GM21367 (cell line): ENCODE results near the gene LIF.

Experiments
- ATAC-seq: cut with Tn5 transposase; IDR thresholded peaks from one replicate; pipeline ENCODE4 v1.9.1; 2021; ENCODE audit not compliant: unreplicated experiment

LIF gene

GRCh38 chr22:30245985-30246813 is at the start of gene LIF:
Gene LIF (minus strand): TSS chr22:30246759. CDS start chr22:30246695, 64 bp downstream.
- ATAC-seq: no peak

DNA sequence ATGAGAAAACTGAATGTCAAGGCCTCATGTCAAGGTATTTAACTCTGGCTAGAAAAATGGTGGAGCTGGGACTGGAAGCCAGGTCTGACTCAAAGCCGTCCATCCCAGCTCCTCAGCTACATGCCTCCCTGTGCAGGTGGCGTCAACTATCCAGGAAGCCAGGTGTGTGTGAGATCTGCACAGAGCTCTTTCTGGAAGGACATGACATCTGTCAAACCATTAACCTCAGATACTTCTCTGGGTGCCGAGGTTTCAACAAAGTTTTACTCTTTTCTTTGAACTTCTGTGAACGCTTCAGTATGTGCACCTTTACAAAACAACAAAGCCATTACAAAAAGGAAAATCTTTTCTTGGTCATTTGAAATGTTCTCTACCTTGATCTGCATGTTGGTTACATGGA is 49.8 kb upstream of the LIF start:
- no peak for ATAC-seq

- ATAC-seq: no peak
These were observed 49.0 kb upstream of the LIF start for GRCh38 chr22:30295576-30295975.

DNA sequence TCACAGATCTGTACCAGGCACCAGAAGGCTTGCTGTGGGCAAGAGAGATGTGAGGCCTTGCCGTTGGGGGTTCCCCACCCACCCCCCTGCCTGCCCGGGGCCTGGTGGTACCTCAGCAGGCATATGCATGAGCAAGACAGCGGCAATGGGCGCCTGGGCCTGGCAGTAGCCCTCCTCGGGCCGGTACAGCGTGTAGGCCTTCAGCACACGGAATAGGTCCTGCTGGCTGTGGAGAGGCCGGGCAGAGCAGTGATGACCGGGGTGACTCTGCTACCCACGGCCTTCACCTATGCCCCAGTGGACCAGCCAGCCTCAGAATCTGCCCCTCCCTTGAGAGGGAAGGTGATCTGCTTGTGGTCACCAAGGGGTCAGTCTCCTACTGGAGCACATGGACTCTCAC is 48.3 kb upstream of the LIF start:
- ATAC-seq: no peak

- ATAC-seq: no peak
These were observed 47.5 kb upstream of the LIF start for GRCh38 chr22:30294066-30294465.

- ATAC-seq: no peak
These were observed 46.5 kb upstream of the LIF start for GRCh38 chr22:30293026-30293425.

GRCh38 chr22:30292069-30292970 is 45.8 kb upstream of the LIF start:
- no peak for ATAC-seq

DNA sequence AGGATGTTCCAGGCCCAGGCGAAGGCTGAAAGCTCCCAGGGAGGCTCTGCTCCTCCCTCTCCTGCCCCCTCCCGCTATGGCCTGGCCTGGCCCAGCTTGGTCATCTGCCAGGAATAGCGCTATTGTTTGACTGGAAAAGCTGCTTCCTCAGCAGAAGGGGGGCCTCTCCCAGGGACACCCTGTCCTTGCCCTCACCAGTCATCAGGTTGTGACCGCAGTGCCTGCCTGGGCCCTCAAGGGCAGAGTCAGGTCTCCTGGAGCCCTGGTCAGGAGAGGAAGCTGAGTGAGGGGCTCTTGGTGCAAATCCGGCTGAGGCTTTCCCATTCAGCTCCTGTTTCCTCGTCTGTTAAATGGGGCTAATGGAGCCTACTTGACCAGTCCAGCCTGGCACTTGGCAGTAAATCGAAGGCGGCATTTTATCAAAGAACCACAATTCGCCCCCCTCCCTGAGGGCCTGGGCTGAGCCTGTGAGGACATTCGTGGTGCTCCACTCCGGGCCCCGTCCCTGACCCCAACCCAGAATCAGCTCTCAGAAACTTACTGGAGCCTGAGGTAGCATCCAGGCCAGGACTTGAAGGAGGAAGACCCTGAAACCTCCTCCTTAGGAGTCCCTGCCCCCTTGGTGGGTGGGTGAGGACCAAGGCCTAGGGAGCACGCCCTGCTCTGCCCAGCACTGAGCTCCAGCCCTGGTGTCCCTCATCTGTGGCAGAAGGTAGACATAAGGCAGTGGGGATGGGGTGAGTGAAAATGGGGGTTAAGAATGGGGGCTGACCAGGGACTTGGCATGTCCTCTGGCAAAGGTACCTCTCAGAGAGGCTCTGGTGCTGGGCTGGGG is 44.7 kb upstream of the LIF start:
- ATAC-seq: no peak

DNA sequence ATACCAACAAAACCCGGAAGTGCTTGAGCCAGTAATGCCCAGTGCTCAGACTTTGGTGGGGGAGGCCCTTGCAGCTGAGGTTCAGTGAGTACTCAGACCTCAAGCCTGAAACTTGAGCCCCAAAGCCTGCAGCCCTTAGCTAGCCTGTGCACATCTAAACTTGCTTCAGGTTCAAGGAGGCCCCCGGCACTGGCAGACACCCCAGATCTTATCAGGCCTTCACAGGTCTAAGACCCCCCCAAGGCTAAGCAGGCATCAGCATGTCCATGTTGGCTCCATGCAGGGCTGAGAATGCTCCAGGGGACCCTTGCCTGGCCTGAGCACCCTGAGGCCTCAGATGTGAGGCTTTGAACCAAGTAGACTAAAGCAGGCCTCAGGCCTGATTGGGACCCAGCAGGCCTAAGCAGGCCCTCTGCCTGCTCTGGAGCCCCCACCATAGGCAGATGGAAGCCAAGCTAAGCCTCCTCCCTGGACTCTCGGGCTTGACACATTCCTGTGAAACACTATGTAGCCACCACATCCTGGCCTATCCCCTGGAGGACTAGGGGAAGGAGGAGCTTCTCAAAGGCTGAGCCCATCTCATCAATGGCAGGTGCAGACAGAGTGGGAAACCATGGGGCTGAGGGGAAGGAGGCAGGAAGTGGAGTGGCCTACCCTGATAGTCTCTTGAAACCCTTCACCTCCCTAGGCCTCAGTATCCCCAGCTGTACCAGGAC is 43.9 kb upstream of the LIF start:
- ATAC-seq: no peak

GRCh38 chr22:30289980-30290313 is 43.4 kb upstream of the LIF start:
- no peak for ATAC-seq

DNA sequence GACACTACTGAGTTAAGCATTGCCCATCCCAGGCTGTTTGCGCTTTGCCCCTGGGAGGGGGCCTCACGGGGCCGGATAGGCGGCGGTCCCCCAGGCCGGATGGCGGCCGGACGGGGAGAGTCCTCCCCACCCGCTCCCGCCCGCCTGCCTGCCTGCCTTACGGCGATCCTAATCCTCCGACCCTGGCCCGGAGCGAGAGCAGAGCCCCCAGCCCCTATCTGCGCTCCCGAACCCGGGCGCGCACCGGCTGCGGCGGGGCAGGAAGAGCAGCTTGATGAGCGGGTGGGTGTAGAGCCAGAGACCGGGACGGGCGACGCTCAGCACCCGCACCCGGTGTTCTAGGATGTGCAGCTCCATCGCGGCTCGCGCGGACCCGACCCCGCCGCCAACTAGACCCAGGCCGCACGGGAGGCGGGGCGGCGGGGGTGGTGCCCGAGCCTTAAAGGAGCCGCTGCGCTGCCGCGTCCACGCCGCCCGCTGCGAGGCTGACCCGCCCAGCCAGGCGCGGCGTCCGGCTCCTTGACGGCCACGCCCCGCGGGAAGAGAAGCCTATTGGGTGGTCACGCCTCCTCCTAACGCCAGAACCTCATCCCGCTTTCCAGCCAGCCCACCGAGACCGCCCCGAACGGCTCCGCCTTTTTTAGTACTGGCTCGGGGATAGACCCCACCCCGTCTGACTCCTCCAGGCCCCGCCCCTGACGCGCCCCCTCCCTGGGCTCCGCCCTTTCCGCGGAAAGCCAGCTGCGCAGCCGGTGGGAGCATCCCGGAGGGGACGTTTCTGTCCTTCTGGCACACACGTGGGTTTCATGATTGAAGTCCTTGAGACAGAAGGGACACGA is 42.8 kb upstream of the LIF start, which contains the start of gene CASTOR1:
TSS of gene CASTOR1 (minus strand) at position 365 of the 839 bp plus-strand sequence. CDS start at position 357, 8 bp downstream.
- ATAC-seq: peak; percentile 45

DNA sequence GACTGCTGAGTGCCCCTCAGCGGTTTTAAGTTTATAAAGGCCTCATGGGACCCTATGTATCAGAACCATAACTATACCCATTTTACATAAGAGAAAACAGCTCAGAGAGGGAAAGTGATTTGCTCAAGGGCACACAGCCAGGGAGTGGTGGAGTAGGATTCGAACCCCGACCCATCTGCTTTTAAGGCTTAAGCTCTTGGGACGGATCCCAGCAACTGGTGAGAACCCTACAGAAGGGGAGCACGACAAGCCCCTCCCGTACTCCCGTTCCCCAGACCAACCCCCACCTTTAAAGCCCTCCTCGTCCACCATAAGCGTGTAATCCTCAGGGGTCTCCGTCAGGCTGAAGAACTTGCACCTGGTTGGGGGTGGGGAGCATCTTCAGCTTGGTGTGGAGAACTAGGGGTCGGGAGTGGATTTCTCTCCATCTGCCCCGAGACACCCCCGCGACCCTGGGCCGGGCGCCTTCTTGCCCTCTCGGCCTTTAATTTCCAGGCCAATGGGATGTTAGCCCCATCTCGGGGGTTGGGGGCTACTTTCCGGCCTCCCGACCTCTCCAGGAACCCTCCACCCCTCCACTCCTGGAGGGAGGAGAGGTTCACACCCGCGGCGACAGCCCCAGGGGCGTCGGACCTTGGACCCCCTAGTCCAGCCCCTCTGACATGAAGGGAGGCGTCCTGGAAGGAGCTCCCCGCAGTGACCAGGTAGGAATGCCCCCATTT is 42.0 kb upstream of the LIF start:
- no peak for ATAC-seq

- no peak for ATAC-seq
These were observed 41.3 kb upstream of the LIF start for GRCh38 chr22:30287648-30288418.

DNA sequence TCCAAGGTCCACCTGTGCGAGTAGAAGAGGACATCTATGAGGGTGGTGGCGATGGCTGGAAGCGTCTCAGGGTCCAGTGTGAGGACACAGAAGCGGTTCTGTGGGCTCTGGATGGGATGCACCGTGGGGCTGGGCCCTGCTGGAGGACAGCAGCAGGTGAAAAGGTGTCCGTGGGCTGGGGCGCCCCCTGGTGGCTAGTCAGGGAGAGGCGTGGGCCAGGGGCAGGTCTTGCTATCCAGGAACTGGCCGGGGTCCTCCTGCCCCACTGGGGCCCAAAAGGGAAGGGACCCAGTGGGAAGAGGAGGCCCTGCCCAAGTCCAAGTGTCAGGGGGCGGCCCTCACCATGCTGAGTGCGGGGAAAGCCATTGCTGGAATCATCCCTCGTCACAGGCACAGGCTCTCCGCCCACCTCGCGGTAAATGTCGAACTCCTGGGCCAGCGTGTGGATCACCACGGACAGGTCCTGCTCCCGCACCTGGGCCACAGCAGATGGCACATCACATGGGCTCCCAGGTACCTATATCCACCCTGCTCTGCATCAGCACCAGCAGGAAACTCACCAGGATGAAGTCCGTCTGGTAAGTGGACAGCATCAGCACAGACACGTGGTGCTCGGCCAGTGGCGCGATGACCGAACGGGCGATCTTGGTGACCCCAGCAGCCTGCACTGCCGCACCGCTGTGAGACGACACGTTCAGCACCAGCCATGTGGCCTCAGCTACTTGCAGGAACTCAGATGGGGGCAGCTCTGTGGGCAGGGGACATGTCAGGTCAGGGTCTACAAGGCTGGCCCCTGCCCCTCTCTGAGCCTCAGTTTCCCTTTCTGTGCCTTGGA is 40.5 kb upstream of the LIF start:
- ATAC-seq: no peak

GRCh38 chr22:30286331-30286730 is 39.8 kb upstream of the LIF start:
- ATAC-seq: no peak

DNA sequence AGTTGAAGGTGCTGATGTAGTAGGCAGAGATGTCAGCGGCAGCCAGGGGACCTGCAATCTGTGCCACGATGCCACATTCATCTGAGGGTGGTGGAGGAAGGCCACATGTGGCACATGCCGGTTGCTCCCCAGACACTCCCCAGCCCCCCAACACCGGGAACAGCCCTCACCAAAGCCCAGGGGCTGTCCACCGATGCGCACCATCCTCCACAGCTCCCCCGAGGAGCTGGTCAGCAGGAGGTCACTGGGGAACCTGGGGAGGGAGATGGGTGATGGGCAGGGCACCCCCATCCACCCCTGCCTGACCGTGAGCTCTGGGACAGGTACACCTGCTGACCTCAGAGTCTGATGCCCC is 39.3 kb upstream of the LIF start:
- no peak for ATAC-seq

GRCh38 chr22:30285176-30285845 is 38.8 kb upstream of the LIF start:
- no peak for ATAC-seq
